Muscle layer of colon (tissue), 2 donors: ENCODE results near the gene CGNL1.
A peak's percentile ranks its signal among the peaks of the same experiment; 100 is the strongest.

ENCODE experiments used
- H3K27ac ChIP-seq: one replicate; pipeline ENCODE4 v1.7.0; 2013; ENCODE audit warnings: low read depth, mild to moderate bottlenecking, low read length, moderate library complexity
- H3K27me3 ChIP-seq, 2 donors: one replicate each; pipeline ENCODE4 v1.7.0; 2013; ENCODE audit warnings: low read length in 2 of 2, mild to moderate bottlenecking in 2 of 2; ENCODE audit not compliant: insufficient read depth in 2 of 2, control insufficient read depth in 1 of 2
- H3K36me3 ChIP-seq: one replicate; pipeline ENCODE4 v1.7.0; 2013; ENCODE audit warnings: mild to moderate bottlenecking, low read length; ENCODE audit not compliant: insufficient read depth
- H3K4me1 ChIP-seq: one replicate; pipeline ENCODE4 v1.7.0; 2013; ENCODE audit warnings: mild to moderate bottlenecking, low read length; ENCODE audit not compliant: insufficient read depth
- H3K4me3 ChIP-seq, 2 donors: one replicate each; pipeline ENCODE4 v1.7.0; 2013; ENCODE audit warnings: low read length in 2 of 2, low read depth in 1 of 2, mild to moderate bottlenecking in 1 of 2, moderate library complexity in 1 of 2
- H3K9ac ChIP-seq: one replicate; pipeline ENCODE4 v1.7.0; 2013; ENCODE audit warnings: low read length
- H3K9me3 ChIP-seq: one replicate; pipeline ENCODE4 v1.7.0; 2013; ENCODE audit warnings: mild to moderate bottlenecking, low read length
- donor health status: abdominal sarcoma.
- donor health status: Adenocarcinoma of cecum.

The CGNL1 gene

GRCh38 chr15:57373251-57373881, 2.9 kb upstream of the CGNL1 start:
- Histone ChIP-seq H3K27ac (no peak overlapping the region), H3K4me1 (peaks cover 5% of the 10 kb centered on the region), H3K9me3 (no peaks in the 10 kb centered on the region), H3K4me3 (no peak overlapping the region), H3K36me3 (no peaks in the 10 kb centered on the region), H3K27me3 (peaks cover 0 to 19% of the 10 kb centered on the region in 2 donors), H3K9ac (no peak overlapping the region)

GRCh38 chr15:57373882-57374276, 2.4 kb upstream of the CGNL1 start:
- Histone ChIP-seq H3K27ac (no peak overlapping the region), H3K9ac (no peak overlapping the region), H3K9me3 (no peaks in the 10 kb centered on the region), H3K36me3 (no peaks in the 10 kb centered on the region), H3K4me1 (peaks cover 5% of the 10 kb centered on the region), H3K4me3 (no peak overlapping the region), H3K27me3 (peaks cover 0 to 19% of the 10 kb centered on the region in 2 donors)

DNA sequence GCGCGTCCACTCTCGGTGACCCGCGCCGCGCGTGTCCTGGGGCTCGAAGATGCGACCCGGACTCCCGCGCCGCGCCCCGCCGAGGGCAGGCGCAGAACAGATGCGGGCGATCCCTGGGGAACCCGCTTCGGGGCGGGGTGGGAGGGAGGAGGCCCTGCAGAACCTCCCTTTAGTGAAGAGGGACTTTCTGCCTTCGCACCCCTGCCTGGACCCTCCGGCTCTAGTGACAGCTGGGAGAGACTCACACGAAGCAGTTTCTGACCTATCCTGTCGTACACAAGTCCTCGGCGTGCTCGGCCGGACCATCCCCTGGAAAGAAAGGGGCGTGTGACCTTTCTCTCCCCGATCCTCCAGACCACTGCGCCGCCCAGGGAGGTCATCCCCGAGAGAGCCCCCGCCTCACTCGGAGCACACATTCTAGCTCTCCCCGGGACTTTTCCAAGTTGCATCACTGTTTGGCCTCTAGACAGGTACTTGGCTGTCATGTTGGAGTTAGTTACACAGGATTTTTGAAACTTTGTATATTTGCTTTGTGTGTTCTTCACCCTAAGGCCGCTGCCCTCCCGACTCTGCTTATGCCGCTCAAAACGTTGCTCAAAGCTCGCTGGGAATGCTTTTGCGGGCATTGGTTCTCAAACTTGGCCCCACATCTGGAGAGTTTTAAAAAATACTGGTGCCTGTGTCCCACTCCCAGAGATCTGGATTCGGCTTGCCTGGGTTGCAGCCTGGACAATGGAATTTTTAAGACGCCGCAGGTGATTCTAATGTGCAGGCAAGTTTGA, 582 bp downstream of the CGNL1 start:
- peaks cover 0 to 19% of the 10 kb centered on the region in 2 donors for H3K27me3 ChIP-seq
- H3K9ac ChIP-seq: peak overlapping the region; percentile 10
- no peak overlapping the region for H3K27ac ChIP-seq

DNA sequence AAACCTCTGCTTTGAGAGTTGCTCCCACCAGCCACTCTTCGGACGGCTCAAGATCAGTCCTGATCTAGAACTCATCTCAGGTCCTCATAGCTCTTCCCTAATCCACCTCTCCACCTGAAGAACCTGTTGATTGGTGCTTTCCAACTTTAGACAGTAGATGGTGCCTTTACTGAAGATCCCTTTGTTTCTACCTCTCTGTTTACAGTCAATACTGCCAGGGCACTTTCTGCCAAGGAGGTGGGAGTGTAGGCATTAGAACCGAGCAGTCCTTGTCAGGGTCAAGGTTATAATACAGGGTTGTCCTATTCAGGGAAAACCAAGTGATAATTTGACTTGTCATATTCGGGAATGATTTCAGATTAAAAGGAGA, 1.2 kb downstream of the CGNL1 start:
- H3K27ac ChIP-seq: no peak overlapping the region
- no peak overlapping the region for H3K4me3 ChIP-seq
- H3K27me3 ChIP-seq: peaks cover 0 to 19% of the 10 kb centered on the region in 2 donors
- no peaks in the 10 kb centered on the region for H3K36me3 ChIP-seq
- peaks cover 12% of the 10 kb centered on the region for H3K4me1 ChIP-seq
- H3K9ac ChIP-seq: no peak overlapping the region
- H3K9me3 ChIP-seq: no peaks in the 10 kb centered on the region

More for the DNA sequence above, 582 bp downstream of the CGNL1 start:
- Histone ChIP-seq H3K4me3 (peak overlapping the region; percentile 53 to 87), H3K36me3 (no peaks in the 10 kb centered on the region), H3K9me3 (no peaks in the 10 kb centered on the region), H3K4me1 (peaks cover 8% of the 10 kb centered on the region)

DNA sequence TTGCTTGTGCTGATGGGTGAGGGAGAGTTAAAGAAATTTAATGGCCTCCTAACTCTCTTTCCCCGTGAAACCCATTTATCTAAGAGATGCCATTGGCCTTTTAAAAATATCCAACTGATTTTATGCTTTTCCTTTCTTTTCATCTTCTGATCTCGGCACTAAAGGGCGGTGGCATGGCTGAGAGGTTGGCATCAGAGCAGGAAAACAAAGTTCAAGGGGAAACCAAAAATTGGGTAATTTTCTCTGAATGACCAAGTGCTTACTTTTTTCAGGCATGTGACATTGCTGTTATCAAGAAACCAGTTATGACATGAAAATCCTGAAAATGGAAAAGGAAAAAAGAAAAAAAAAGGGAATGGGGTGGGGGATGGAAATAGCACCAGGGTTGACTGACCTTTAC, 3.2 kb downstream of the CGNL1 start:
- Histone ChIP-seq H3K36me3 (no peaks in the 10 kb centered on the region), H3K9me3 (no peaks in the 10 kb centered on the region), H3K27me3 (peaks cover 0 to 19% of the 10 kb centered on the region in 2 donors), H3K9ac (no peak overlapping the region), H3K4me3 (no peak overlapping the region), H3K27ac (no peak overlapping the region), H3K4me1 (peaks cover 17% of the 10 kb centered on the region)

GRCh38 chr15:57380854-57381253, 4.5 kb downstream of the CGNL1 start:
- H3K27ac ChIP-seq: no peak overlapping the region
- H3K36me3 ChIP-seq: no peaks in the 10 kb centered on the region
- no peak overlapping the region for H3K9ac ChIP-seq
- no peaks in the 10 kb centered on the region for H3K9me3 ChIP-seq
- H3K4me3 ChIP-seq: no peak overlapping the region
- H3K27me3 ChIP-seq: peaks cover 0 to 17% of the 10 kb centered on the region in 2 donors
- H3K4me1 ChIP-seq: peaks cover 30% of the 10 kb centered on the region

DNA sequence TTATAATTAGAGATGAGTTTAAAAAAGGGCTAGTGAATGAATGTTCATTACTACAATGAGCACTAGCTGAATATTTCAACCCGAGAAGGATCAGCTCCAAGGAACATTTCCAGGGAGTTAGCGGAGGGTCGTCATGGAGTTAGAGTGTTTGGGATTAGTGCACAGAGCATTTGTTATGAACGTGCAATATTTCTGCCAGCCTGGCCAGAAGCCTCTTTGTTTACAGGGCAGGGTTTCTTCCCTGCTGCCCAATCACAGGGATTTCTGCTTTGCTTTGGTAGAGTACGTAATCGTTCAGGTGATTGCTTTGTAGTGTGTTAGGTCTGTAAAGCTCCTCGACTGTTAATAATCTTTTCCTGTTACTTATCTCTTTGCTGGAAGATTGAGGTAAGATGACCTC, 5.9 kb downstream of the CGNL1 start:
- no peaks in the 10 kb centered on the region for H3K9me3 ChIP-seq
- peaks cover 0 to 6% of the 10 kb centered on the region in 2 donors for H3K27me3 ChIP-seq
- H3K36me3 ChIP-seq: no peaks in the 10 kb centered on the region
- H3K9ac ChIP-seq: no peak overlapping the region
- H3K27ac ChIP-seq: no peak overlapping the region
- H3K4me1 ChIP-seq: peaks cover 33% of the 10 kb centered on the region
- no peak overlapping the region for H3K4me3 ChIP-seq

DNA sequence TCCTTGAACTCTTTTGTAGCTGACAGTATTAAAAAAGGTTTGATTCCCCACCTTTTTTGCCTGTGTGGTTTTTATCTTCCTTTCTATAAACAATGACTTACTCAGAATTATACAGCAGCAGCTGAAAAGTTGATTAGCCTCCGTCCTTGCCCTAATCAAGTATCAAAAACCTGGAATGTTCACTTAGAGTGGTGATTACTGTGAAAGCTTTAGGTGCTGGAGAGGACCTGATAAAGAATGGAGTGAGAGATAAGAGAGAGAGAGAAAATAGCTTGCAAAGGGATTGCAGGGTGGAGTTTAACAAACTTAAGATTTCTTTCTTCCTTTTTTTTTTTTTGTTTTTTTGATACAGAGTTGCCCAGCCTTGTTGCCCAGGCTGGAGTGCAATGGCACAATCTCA, 6.7 kb downstream of the CGNL1 start:
- H3K27ac ChIP-seq: no peak overlapping the region
- H3K4me3 ChIP-seq: no peak overlapping the region
- H3K9ac ChIP-seq: no peak overlapping the region
- H3K36me3 ChIP-seq: no peaks in the 10 kb centered on the region
- no peaks in the 10 kb centered on the region for H3K27me3 ChIP-seq
- H3K9me3 ChIP-seq: no peaks in the 10 kb centered on the region
- H3K4me1 ChIP-seq: peaks cover 40% of the 10 kb centered on the region

DNA sequence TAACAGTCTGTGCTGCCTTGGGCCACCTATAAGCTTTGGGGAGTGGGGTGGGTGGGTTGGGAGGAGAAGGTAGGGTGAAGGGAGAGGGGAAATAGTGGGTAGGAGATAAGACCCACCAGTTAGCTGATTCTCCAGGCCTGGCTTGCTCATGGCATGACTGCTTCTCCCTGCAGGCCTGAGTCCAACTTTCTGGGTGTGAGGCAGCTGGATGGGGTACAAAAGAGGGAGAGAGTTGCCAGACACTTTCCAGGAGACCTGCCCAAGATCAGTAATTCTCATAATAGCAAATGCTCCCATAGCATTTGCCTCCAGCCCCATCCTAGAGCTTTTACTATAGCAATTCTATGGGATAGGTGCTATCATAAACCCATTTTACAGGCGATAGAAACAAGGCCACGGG, 7.7 kb downstream of the CGNL1 start:
- H3K36me3 ChIP-seq: no peaks in the 10 kb centered on the region
- H3K27me3 ChIP-seq: no peaks in the 10 kb centered on the region
- peaks cover 47% of the 10 kb centered on the region for H3K4me1 ChIP-seq
- H3K27ac ChIP-seq: no peak overlapping the region
- H3K9ac ChIP-seq: no peak overlapping the region
- H3K9me3 ChIP-seq: no peaks in the 10 kb centered on the region
- no peak overlapping the region for H3K4me3 ChIP-seq

GRCh38 chr15:57384816-57385215, 8.5 kb downstream of the CGNL1 start:
- Histone ChIP-seq H3K9ac (no peak overlapping the region), H3K4me3 (no peak overlapping the region), H3K4me1 (peaks cover 47% of the 10 kb centered on the region), H3K27ac (no peak overlapping the region), H3K36me3 (no peaks in the 10 kb centered on the region), H3K9me3 (no peaks in the 10 kb centered on the region), H3K27me3 (no peaks in the 10 kb centered on the region)

DNA sequence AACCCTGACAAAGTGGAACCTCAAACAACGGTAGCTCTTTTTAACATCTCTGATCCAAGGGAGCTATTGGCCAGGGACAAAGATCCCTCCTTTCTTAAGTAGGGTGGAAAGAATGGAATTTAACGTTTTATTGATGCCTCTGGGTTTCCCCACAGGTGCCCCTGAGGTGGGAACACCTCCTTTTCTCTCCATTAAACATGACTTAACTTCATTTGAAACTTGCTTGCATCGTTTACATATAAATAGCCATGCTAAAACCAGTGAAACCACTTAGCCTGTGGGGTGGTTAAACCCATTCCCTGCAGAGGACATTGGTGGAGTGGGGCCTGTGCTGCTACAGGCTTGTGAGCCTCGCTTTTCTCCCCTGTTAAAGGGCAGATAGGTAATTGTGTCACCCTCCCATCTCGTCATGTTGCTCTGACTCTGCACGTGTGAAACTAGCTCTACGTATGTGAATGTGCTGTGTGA, 9.7 kb downstream of the CGNL1 start:
- no peak overlapping the region for H3K27ac ChIP-seq
- no peak overlapping the region for H3K9ac ChIP-seq
- H3K4me1 ChIP-seq: peaks cover 47% of the 10 kb centered on the region
- H3K36me3 ChIP-seq: no peaks in the 10 kb centered on the region
- H3K9me3 ChIP-seq: no peaks in the 10 kb centered on the region
- H3K27me3 ChIP-seq: no peaks in the 10 kb centered on the region
- no peak overlapping the region for H3K4me3 ChIP-seq

GRCh38 chr15:57386976-57387375, 10.7 kb downstream of the CGNL1 start:
- H3K27me3 ChIP-seq: no peaks in the 10 kb centered on the region
- no peak overlapping the region for H3K27ac ChIP-seq
- H3K4me1 ChIP-seq: peaks cover 43% of the 10 kb centered on the region
- no peaks in the 10 kb centered on the region for H3K36me3 ChIP-seq
- no peak overlapping the region for H3K9ac ChIP-seq
- no peak overlapping the region for H3K4me3 ChIP-seq
- no peaks in the 10 kb centered on the region for H3K9me3 ChIP-seq
